Stimulated activated naive CD8-positive, alpha-beta T cell treated with anti-CD3 and anti-CD28 coated beads, Interleukin-15, amount 100 ng/mL, for 72 hours (primary cell): ENCODE results near the gene ATP2B1.

ENCODE experiments used
- ATAC-seq: fragments of 150-1000 bp; cut with Tn5 transposase; 2 replicates; pipeline ENCODE4 v1.10.0; 2021; ENCODE audit warnings: mild to moderate bottlenecking, moderate library complexity
- DNase-seq, 2 donors: peaks; one replicate each; pipeline ENCODE4 v3.0.0; 2021 to 2022
- H3K27ac Mint-ChIP-seq, 2 donors: one replicate each; pipeline ENCODE4 v1.8.0; 2022; ENCODE audit warnings: mild to moderate bottlenecking in 2 of 2, mixed read lengths in 2 of 2, moderate library complexity in 2 of 2
- H3K27me3 Mint-ChIP-seq: one replicate; pipeline ENCODE4 v1.8.0; 2022; ENCODE audit warnings: mixed read lengths
- H3K4me1 Mint-ChIP-seq: one replicate; pipeline ENCODE4 v1.8.0; 2022; ENCODE audit warnings: mild to moderate bottlenecking, mixed read lengths
- H3K4me3 Mint-ChIP-seq, 2 donors: one replicate each; pipeline ENCODE4 v1.8.0; 2022; ENCODE audit warnings: mild to moderate bottlenecking in 2 of 2, mixed read lengths in 2 of 2, moderate library complexity in 1 of 2
- H3K9me3 Mint-ChIP-seq, 2 donors: one replicate each; pipeline ENCODE4 v1.8.0; 2022; ENCODE audit warnings: mixed read lengths in 2 of 2

The ATP2B1 gene

DNA sequence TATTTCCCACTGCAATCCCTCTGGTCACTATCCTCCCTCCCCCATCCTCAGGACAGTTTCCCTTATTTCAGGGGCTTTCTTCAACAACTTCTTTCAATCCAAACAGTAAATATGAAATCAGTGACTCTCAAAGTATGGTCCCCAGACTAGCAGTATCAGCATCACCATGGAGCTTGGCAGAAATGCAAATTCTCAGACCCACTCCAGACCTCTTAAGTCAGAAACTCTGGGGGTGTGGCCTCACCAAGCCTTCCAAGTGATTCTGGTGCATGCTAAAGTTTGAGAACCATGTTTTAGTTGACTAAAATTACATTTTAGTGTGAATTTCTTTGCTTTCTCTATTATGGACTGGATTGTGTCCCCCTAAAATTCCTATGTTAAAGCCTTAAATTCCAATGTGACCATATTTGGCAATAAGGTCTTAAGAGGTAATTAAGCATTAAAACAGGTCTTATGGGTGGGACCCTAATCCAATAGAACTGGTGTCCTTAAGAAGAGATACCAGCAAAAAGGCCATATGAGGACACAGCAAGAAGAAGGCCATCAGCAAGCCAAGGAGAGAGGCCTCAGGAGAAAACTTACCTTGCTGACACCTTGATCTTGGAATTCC, 23.2 kb downstream of the ATP2B1 start:
- DNase-seq = no peak
- Mint-ChIP-seq H3K4me1 (peaks cover 17% of the 10 kb centered on the region), H3K4me3 (no peak overlapping the region), H3K9me3 (peaks cover 20 to 31% of the 10 kb centered on the region in 2 donors), H3K27me3 (no peaks in the 10 kb centered on the region), H3K27ac (no peak overlapping the region)
- ATAC-seq = no peak

DNA sequence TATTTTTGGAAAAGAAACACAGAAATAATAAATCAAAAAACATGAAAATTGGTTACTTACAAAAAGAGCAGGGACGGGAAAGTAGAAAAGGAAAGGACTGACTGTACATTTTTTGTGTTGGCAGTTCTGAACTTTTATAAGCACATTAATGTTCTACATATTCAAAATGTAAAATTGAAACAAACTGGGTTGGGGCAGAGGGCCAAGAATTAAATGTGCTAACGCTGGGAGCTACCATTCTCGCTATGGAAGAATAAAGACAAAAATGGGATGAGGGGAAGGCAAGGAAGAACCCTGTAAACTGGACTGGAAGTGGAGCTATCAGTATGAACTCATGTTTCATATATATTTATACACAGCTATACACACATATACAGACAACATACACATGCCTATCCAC, 24.5 kb downstream of the ATP2B1 start:
- no peak for ATAC-seq
- peaks cover 32 to 41% of the 10 kb centered on the region in 2 donors for H3K9me3 Mint-ChIP-seq
- no peaks in the 10 kb centered on the region for H3K27me3 Mint-ChIP-seq
- no peak overlapping the region for H3K4me3 Mint-ChIP-seq
- peak overlapping the region in 1 of 2 donors; percentile 23 for H3K27ac Mint-ChIP-seq
- peaks cover 25% of the 10 kb centered on the region for H3K4me1 Mint-ChIP-seq
- DNase-seq = no peak

GRCh38 chr12:89682284-89682683, 26.4 kb downstream of the ATP2B1 start:
- Mint-ChIP-seq H3K27ac (no peak overlapping the region), H3K4me3 (no peak overlapping the region), H3K27me3 (no peaks in the 10 kb centered on the region), H3K9me3 (peaks cover 32 to 41% of the 10 kb centered on the region in 2 donors), H3K4me1 (peaks cover 40% of the 10 kb centered on the region)
- DNase-seq = no peak
- ATAC-seq = no peak

- DNase-seq = no peak
- Mint-ChIP-seq H3K9me3 (peaks cover 32 to 41% of the 10 kb centered on the region in 2 donors), H3K4me3 (no peak overlapping the region), H3K27me3 (no peaks in the 10 kb centered on the region), H3K27ac (no peak overlapping the region), H3K4me1 (peaks cover 44% of the 10 kb centered on the region)
- no peak for ATAC-seq
Observed at GRCh38 chr12:89680409-89680808, 28.2 kb downstream of the ATP2B1 start.

GRCh38 chr12:89679631-89680030, 29.0 kb downstream of the ATP2B1 start:
- Mint-ChIP-seq H3K9me3 (peaks cover 32 to 41% of the 10 kb centered on the region in 2 donors), H3K27ac (no peak overlapping the region), H3K4me3 (no peak overlapping the region), H3K4me1 (peaks cover 47% of the 10 kb centered on the region), H3K27me3 (no peaks in the 10 kb centered on the region)
- DNase-seq (no peak), ATAC-seq (no peak)

GRCh38 chr12:89678225-89678624, 30.4 kb downstream of the ATP2B1 start:
- peaks cover 29 to 30% of the 10 kb centered on the region in 2 donors for H3K9me3 Mint-ChIP-seq
- no peaks in the 10 kb centered on the region for H3K27me3 Mint-ChIP-seq
- no peak for DNase-seq
- H3K27ac Mint-ChIP-seq = no peak overlapping the region
- no peak overlapping the region for H3K4me3 Mint-ChIP-seq
- peak; percentile 49 for ATAC-seq
- peaks cover 55% of the 10 kb centered on the region for H3K4me1 Mint-ChIP-seq

DNA sequence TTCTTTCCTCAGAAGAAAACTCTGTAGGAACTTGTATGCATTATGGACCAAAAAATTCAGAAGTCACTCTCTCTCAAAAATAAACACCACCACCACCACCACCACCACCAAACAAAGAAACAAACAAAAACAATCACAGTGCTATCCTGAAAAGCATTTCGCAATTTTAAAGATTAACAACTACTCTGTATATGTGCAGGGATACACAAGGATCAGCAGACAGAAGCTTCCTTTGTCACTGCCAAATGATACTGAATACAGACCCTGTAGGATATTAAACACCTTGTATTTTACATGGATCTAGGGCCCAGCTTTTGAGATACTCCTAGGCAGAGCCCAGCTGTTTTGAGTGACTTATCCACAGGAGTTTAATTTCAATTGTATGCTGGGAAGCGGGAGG, 31.7 kb downstream of the ATP2B1 start:
- H3K4me1 Mint-ChIP-seq = peaks cover 68% of the 10 kb centered on the region
- H3K27ac Mint-ChIP-seq = no peak overlapping the region
- DNase-seq = no peak
- no peak for ATAC-seq
- peaks cover 19 to 20% of the 10 kb centered on the region in 2 donors for H3K9me3 Mint-ChIP-seq
- H3K27me3 Mint-ChIP-seq = no peaks in the 10 kb centered on the region
- no peak overlapping the region for H3K4me3 Mint-ChIP-seq

DNA sequence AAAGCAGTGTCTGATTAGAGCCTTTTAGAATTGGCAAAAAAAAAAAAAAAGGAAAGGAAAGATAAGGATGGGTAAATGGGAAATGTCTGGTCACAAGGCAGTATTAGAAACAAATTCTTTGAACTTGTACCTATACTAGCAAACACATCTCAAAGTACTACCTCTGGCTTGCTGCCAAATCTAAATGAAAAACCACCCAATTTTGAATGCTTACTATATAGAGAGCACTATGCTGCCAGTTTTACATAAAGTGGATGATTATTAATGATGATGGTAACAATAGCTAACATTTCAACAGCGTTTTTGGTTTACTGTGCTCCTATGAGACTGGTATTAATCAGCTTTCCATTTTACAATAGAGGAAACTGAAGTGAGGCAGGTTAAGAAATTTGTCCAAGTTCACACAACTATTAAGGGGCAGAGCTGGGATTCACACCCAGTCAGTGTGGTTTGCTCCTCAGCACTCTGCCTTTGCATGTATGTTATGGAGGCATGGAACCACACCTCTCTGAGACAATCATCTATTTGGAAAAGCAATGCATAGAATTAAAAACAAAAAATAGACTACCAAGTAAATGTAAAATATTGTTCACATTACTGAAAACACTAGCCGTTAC, 34.2 kb downstream of the ATP2B1 start:
- Mint-ChIP-seq H3K9me3 (peaks cover 2 to 3% of the 10 kb centered on the region in 2 donors), H3K27me3 (no peaks in the 10 kb centered on the region), H3K4me1 (peaks cover 63% of the 10 kb centered on the region), H3K4me3 (no peak overlapping the region), H3K27ac (no peak overlapping the region)
- DNase-seq (no peak), ATAC-seq (no peak)

DNA sequence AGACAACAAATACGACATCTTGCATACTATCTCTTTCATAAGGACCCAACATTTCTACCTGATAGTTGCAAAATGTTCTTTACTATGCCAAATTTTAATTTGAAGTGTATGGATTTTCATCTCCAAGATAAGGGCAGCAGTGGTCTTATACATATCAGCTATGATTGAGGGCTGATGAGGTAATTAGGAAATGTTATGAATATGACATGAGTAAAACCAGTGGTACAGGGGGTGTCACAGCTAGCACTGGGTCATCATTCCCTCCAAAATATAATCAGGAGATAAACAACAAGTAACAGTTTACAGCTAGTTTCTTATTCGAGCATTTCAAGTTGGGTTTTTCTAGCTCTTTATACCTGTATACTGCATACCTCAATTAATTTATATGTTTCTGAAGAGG, 35.0 kb downstream of the ATP2B1 start:
- H3K27me3 Mint-ChIP-seq = no peaks in the 10 kb centered on the region
- H3K9me3 Mint-ChIP-seq = no peaks in the 10 kb centered on the region
- H3K27ac Mint-ChIP-seq = no peak overlapping the region
- no peak for DNase-seq
- H3K4me1 Mint-ChIP-seq = peaks cover 64% of the 10 kb centered on the region
- H3K4me3 Mint-ChIP-seq = no peak overlapping the region
- peak; percentile 59 for ATAC-seq

DNA sequence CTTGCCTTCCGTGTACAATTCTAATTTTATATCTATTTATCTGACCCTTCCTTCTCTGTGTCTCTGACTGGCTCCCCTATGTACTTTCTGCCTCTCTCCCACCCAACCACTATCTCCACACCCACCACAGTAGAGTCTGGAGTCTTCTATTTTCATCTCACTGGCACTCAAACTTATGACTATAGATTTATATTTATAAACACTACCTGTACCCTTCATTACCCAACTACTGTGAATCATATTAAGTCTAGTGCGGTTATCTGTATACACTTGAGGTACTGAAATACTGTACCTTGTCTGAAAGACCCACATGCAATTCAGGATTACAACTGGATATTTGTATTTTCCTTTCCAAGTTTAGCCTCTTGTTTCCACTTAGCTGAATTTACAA, 36.1 kb downstream of the ATP2B1 start:
- ATAC-seq = no peak
- Mint-ChIP-seq H3K27ac (peak overlapping the region in 1 of 2 donors; percentile 48), H3K4me1 (peaks cover 57% of the 10 kb centered on the region), H3K9me3 (no peaks in the 10 kb centered on the region), H3K27me3 (no peaks in the 10 kb centered on the region), H3K4me3 (peak overlapping the region in 1 of 2 donors; percentile 50)
- DNase-seq = no peak

DNA sequence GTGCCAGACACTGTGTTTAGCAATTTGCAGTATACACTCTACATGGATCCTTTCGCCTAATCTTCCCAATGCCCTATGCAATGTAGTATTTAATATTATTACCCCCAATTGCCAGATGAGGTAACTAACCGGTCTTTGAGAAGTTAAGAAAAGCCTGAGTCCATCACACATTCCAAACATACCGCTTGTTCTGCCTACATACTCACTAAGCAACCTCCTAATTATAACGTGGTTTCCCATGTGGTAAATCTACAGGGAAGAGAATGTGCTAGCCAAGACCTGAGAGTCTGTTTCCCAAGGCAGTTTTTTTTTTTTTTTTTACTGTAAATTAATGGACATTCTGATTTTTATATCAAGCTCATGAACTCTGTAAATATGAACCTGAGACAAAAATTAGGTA, 37.2 kb downstream of the ATP2B1 start:
- Mint-ChIP-seq H3K27me3 (no peaks in the 10 kb centered on the region), H3K27ac (no peak overlapping the region), H3K4me1 (peaks cover 61% of the 10 kb centered on the region), H3K9me3 (no peaks in the 10 kb centered on the region), H3K4me3 (no peak overlapping the region)
- ATAC-seq = no peak
- DNase-seq = no peak

- H3K4me1 Mint-ChIP-seq = peaks cover 59% of the 10 kb centered on the region
- no peak overlapping the region for H3K4me3 Mint-ChIP-seq
- H3K9me3 Mint-ChIP-seq = no peaks in the 10 kb centered on the region
- no peak for DNase-seq
- no peak overlapping the region for H3K27ac Mint-ChIP-seq
- ATAC-seq = no peak
- no peaks in the 10 kb centered on the region for H3K27me3 Mint-ChIP-seq
Observed at GRCh38 chr12:89669197-89669596, 39.4 kb downstream of the ATP2B1 start.

- no peak overlapping the region for H3K27ac Mint-ChIP-seq
- no peak for DNase-seq
- peaks cover 44% of the 10 kb centered on the region for H3K4me1 Mint-ChIP-seq
- ATAC-seq = no peak
- H3K9me3 Mint-ChIP-seq = no peaks in the 10 kb centered on the region
- no peaks in the 10 kb centered on the region for H3K27me3 Mint-ChIP-seq
- no peak overlapping the region for H3K4me3 Mint-ChIP-seq
Observed at GRCh38 chr12:89665556-89665955, 43.1 kb downstream of the ATP2B1 start.

DNA sequence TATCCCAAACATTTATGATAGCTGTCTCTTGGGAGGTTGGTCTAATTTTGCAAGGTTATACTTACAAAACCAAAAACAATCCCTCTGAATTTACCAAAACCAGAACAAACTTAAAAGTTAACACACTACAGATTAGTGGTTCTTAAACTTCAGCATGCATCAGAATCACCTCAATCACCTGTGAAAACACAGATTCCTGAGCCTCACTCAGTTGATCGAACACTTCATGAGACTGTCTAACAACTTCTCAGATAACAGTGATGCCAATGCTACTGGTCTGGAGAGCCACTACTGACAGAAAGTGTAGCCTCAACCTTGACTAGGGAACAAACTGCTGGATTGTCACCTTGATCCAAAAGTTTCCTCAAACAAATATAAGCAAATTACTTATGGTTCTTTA, 44.2 kb downstream of the ATP2B1 start:
- H3K27me3 Mint-ChIP-seq = no peaks in the 10 kb centered on the region
- no peak for ATAC-seq
- H3K9me3 Mint-ChIP-seq = no peaks in the 10 kb centered on the region
- H3K4me1 Mint-ChIP-seq = peaks cover 44% of the 10 kb centered on the region
- no peak for DNase-seq
- H3K27ac Mint-ChIP-seq = no peak overlapping the region
- peak overlapping the region in 1 of 2 donors; percentile 57 for H3K4me3 Mint-ChIP-seq

- peaks cover 43% of the 10 kb centered on the region for H3K4me1 Mint-ChIP-seq
- DNase-seq (peak in 1 of 2 donors; percentile 25), ATAC-seq (peak; percentile 91)
- peak overlapping the region; percentile 36 to 57 for H3K4me3 Mint-ChIP-seq
- no peaks in the 10 kb centered on the region for H3K27me3 Mint-ChIP-seq
- peak overlapping the region in 1 of 2 donors; percentile 81 for H3K27ac Mint-ChIP-seq
- no peaks in the 10 kb centered on the region for H3K9me3 Mint-ChIP-seq
Observed at GRCh38 chr12:89663577-89664357, 44.9 kb downstream of the ATP2B1 start.

DNA sequence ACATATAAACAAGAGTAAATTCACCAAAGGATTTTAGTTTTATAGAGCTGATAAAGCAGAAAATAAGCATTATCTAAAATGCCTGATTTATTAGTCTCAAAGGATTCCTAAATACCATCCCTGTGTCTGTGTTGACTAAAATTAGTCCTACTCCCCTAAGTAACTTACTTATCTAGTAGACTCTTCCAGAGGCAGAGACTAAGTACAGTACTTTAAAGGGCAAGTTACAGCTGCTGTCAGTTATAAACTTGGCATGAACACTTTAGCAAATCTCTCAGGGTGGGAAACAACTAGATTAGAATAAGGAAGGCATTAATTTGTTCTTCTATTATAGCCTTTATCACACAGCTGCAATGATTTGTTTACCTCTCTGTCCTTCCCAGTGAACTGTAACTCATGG, 46.0 kb downstream of the ATP2B1 start:
- Mint-ChIP-seq H3K9me3 (no peaks in the 10 kb centered on the region), H3K27ac (no peak overlapping the region), H3K4me3 (no peak overlapping the region), H3K27me3 (no peaks in the 10 kb centered on the region), H3K4me1 (peaks cover 46% of the 10 kb centered on the region)
- DNase-seq = no peak
- no peak for ATAC-seq
